SK-N-SH (cell line): ENCODE results near the gene APOL2. TPM values are rescaled to one million over a fixed set of nuclear protein-coding genes. Genes with fewer than 3 reads are reported as not detected.

Source experiments
- CTCF ChIA-PET: fragments of 300-600, 350-600 bp; formaldehyde crosslinking; extraction: SDS; loops from one replicate; lab custom pipeline; 2021; lab: Yijun Ruan, JAX
- POLR2A ChIA-PET: fragments of 350-600 bp; sonication (Branson Sonifier 250); formaldehyde crosslinking; extraction: SDS; loops from one replicate; lab custom pipeline; 2020; ENCODE audit warnings: antibody characterized with exemption, inconsistent platforms; lab: Yijun Ruan, JAX
- DNase-seq: peaks from one replicate; pipeline ENCODE4 v3.0.0; 2012
- H2AFZ ChIP-seq: fragments of 200-600 bp; sonication (generic); 2 replicates; pipeline ENCODE4 v1.8.1; 2016; ENCODE audit warnings: antibody characterized with exemption, mild to moderate bottlenecking, low read depth
- H3F3A ChIP-seq: fragments of 200-600 bp; sonication (generic); replicated peaks from 2 replicates; pipeline ENCODE3; 2016; ENCODE audit warnings: antibody characterized with exemption, mild to moderate bottlenecking; ENCODE audit not compliant: insufficient read depth
- H3K27ac ChIP-seq, 2 experiments: fragments of 200-500 bp in 1 of 2; fragments of 200-600 bp in 1 of 2; sonication (Bioruptor generic) in 1 of 2; sonication (generic), shearing (Covaris generic) in 1 of 2; 2 replicates each; pipeline versions ENCODE4 v1.5.1 to v1.6.1; 2014 to 2016; ENCODE audit warnings: low read depth in 2 of 2, inconsistent platforms in 1 of 2, low read length in 1 of 2, mild to moderate bottlenecking in 1 of 2, mixed read lengths in 1 of 2
- H3K27me3 ChIP-seq: fragments of 200-600 bp; sonication (generic), shearing (Covaris generic); 2 replicates; pipeline ENCODE4 v1.6.1; 2016; ENCODE audit warnings: mixed run types; ENCODE audit not compliant: insufficient read depth
- H3K36me3 ChIP-seq, 2 experiments: fragments of 200-500 bp in 1 of 2; fragments of 200-600 bp in 1 of 2; sonication (Bioruptor generic) in 1 of 2; sonication (generic) in 1 of 2; replicated peaks in 1 of 2; 2 replicates each; pipeline versions ENCODE3 to v1.5.1; 2014 to 2016; ENCODE audit warnings: low read length in 1 of 2, mild to moderate bottlenecking in 1 of 2; ENCODE audit not compliant: insufficient read depth in 2 of 2, control insufficient read depth in 1 of 2
- H3K4me1 ChIP-seq, 2 experiments: fragments of 200-500 bp in 1 of 2; fragments of 200-600 bp in 1 of 2; sonication (Bioruptor generic) in 1 of 2; sonication (generic), shearing (Covaris generic) in 1 of 2; 2 replicates each; pipeline versions ENCODE4 v1.5.1 to v1.6.1; 2014 to 2016; ENCODE audit warnings: low read depth in 1 of 2, low read length in 1 of 2, mixed run types in 1 of 2; ENCODE audit not compliant: insufficient read depth in 2 of 2, control insufficient read depth in 1 of 2
- H3K4me2 ChIP-seq: fragments of 200-600 bp; sonication (generic), shearing (Covaris generic); 2 replicates; pipeline ENCODE4 v1.6.1; 2017; ENCODE audit warnings: mixed run types
- H3K4me3 ChIP-seq, 2 experiments: fragments of 200-500 bp in 1 of 2; fragments of 200-600 bp in 1 of 2; sonication (Bioruptor generic) in 1 of 2; sonication (generic), shearing (Covaris generic) in 1 of 2; 2 replicates each; pipeline versions ENCODE4 v1.5.1 to v1.8.1; 2014 to 2016; ENCODE audit warnings: low read depth in 2 of 2, inconsistent platforms in 1 of 2, low read length in 1 of 2, mild to moderate bottlenecking in 1 of 2, mixed read lengths in 1 of 2, moderate library complexity in 1 of 2
- H3K79me2 ChIP-seq: fragments of 200-600 bp; sonication (generic); 2 replicates; pipeline ENCODE4 v1.8.1; 2017; ENCODE audit warnings: mild to moderate bottlenecking; ENCODE audit not compliant: insufficient read depth
- H3K9ac ChIP-seq: fragments of 200-600 bp; sonication (generic); 2 replicates; pipeline ENCODE4 v1.6.1; 2017; ENCODE audit warnings: mixed run types
- H3K9me2 ChIP-seq: fragments of 200-600 bp; sonication (generic); 2 replicates; pipeline ENCODE4 v1.6.1; 2017; ENCODE audit warnings: mixed run types
- H3K9me3 ChIP-seq: fragments of 200-600 bp; sonication (generic); 2 replicates; pipeline ENCODE4 v1.6.1; 2017; ENCODE audit warnings: mixed run types, mild to moderate bottlenecking, moderate library complexity
- H4K20me1 ChIP-seq: fragments of 200-600 bp; sonication (generic); 2 replicates; pipeline ENCODE4 v1.6.1; 2017; ENCODE audit warnings: mild to moderate bottlenecking, mixed run types; ENCODE audit not compliant: insufficient read depth
- EZH2phosphoT487 ChIP-seq: fragments of 200-600 bp; sonication (generic); IDR thresholded peaks from 2 replicates; pipeline ENCODE4 v1.6.1; 2017; ENCODE audit warnings: low read depth, mixed run types, mild to moderate bottlenecking, antibody characterized with exemption, moderate library complexity, borderline replicate concordance
- FOXJ3 ChIP-seq: sonication (generic); formaldehyde crosslinking; IDR thresholded peaks from 2 replicates; pipeline ENCODE4 v1.5.1; 2020; ENCODE audit warnings: mild to moderate bottlenecking, missing genetic modification reagents
- GABPA ChIP-seq: IDR thresholded peaks from 2 replicates; pipeline ENCODE4 v1.4.0; 2012; ENCODE audit warnings: low read depth, mild to moderate bottlenecking
- GATA2 ChIP-seq: sonication (generic); formaldehyde crosslinking; IDR thresholded peaks from 2 replicates; pipeline ENCODE4 v1.5.0; 2020; ENCODE audit warnings: mild to moderate bottlenecking, missing genetic modification reagents
- IRF3 ChIP-seq: fragments of 150-350 bp; IDR thresholded peaks from 2 replicates; pipeline ENCODE4 v1.6.1; 2016; ENCODE audit warnings: mild to moderate bottlenecking, low read depth, low read length
- NFIC ChIP-seq: IDR thresholded peaks from 2 replicates; pipeline ENCODE4 v1.4.0; 2012; ENCODE audit warnings: borderline replicate concordance
- PBX3 ChIP-seq: IDR thresholded peaks from 2 replicates; pipeline ENCODE4; 2012
- RCOR1 ChIP-seq: fragments of 150-350 bp; IDR thresholded peaks from 2 replicates; pipeline ENCODE4 v1.6.1; 2017; ENCODE audit warnings: antibody characterized with exemption, low read length
- SIN3A ChIP-seq: IDR thresholded peaks from 2 replicates; pipeline ENCODE4 v1.6.1; 2012; ENCODE audit warnings: low read depth, mild to moderate bottlenecking, low read length, moderate library complexity, borderline replicate concordance
- TAF1 ChIP-seq: IDR thresholded peaks from 2 replicates; pipeline ENCODE4 v1.6.1; 2012; ENCODE audit warnings: low read depth, mild to moderate bottlenecking, low read length, moderate library complexity, borderline replicate concordance
- TCF12 ChIP-seq: IDR thresholded peaks from 2 replicates; pipeline ENCODE4 v1.4.0; 2012
- TEAD4 ChIP-seq: IDR thresholded peaks from 2 replicates; pipeline ENCODE4 v1.4.0; 2012; ENCODE audit warnings: mild to moderate bottlenecking, borderline replicate concordance; ENCODE audit not compliant: insufficient read depth
- WGBS: methylation state at CpG from one replicate; pipeline ENCODE4 v1.1.6; 2017; ENCODE audit warnings: low lambda C conversion rate; 5-methylcytosine and 5-hydroxymethylcytosine counted together
- polyA plus RNA-seq, 3 experiments: library from polyadenylated mRNA; depleted of rRNA; stranded (reverse); fragments of >200 nt; gene quantifications; 2 replicates each; pipeline ENCODE4 v1.2.3, GENCODE V29; 2012
- TF ChIP-seq, protein P1 (sequence below): IDR thresholded peaks from 2 replicates; pipeline ENCODE4 v1.4.0; 2012; ENCODE audit warnings: low read depth, borderline replicate concordance
- TF ChIP-seq, protein P2 (sequence below): fragments of 200-600 bp; sonication (generic); IDR thresholded peaks from 2 replicates; pipeline ENCODE4 v1.6.1; 2017; ENCODE audit warnings: antibody characterized with exemption, mild to moderate bottlenecking, moderate library complexity

APOL2 gene
- polyA plus RNA-seq, 1 of the 3 experiments (the other 2 are of a cell fraction), result 8.3 TPM

GRCh38 chr22:36253523-36254490, 14.5 kb upstream of the APOL2 start:
- Histone ChIP-seq H2AFZ (no peak overlapping the region), H3K4me2 (no peak overlapping the region), H3K4me3 (no peak overlapping the region), H3K27me3 (no peaks in the 10 kb centered on the region), H3F3A (no peaks in the 10 kb centered on the region), H3K9me3 (no peaks in the 10 kb centered on the region), H3K4me1 (peaks cover 0 to 23% of the 10 kb centered on the region in 2 experiments; a peak in 1 of 4 replicates), H3K9me2 (no peaks in the 10 kb centered on the region), H3K27ac (no peak overlapping the region; a peak in 1 of 4 replicates), H3K9ac (no peak overlapping the region), H3K79me2 (no peaks in the 10 kb centered on the region), H3K36me3 (no peaks in the 10 kb centered on the region), H4K20me1 (no peaks in the 10 kb centered on the region)
- no peak for TF ChIP-seq TCF12
- no peak for TF ChIP-seq RCOR1
- no peak for TF ChIP-seq SIN3A
- TF ChIP-seq GABPA, result no peak
- no peak for TF ChIP-seq GATA2 (CRISPR knock-in tag)
- TF ChIP-seq PBX3, result no peak
- TF ChIP-seq EZH2phosphoT487, result no peak
- TF ChIP-seq FOXJ3 (CRISPR knock-in tag), result no peak
- TF ChIP-seq TAF1, result no peak
- no peak for TF ChIP-seq TEAD4
- no peak for TF ChIP-seq NFIC
- TF ChIP-seq, protein P1, sequence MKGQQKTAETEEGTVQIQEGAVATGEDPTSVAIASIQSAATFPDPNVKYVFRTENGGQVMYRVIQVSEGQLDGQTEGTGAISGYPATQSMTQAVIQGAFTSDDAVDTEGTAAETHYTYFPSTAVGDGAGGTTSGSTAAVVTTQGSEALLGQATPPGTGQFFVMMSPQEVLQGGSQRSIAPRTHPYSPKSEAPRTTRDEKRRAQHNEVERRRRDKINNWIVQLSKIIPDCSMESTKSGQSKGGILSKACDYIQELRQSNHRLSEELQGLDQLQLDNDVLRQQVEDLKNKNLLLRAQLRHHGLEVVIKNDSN, result no peak
- no peak for TF ChIP-seq IRF3
- TF ChIP-seq, protein P2, sequence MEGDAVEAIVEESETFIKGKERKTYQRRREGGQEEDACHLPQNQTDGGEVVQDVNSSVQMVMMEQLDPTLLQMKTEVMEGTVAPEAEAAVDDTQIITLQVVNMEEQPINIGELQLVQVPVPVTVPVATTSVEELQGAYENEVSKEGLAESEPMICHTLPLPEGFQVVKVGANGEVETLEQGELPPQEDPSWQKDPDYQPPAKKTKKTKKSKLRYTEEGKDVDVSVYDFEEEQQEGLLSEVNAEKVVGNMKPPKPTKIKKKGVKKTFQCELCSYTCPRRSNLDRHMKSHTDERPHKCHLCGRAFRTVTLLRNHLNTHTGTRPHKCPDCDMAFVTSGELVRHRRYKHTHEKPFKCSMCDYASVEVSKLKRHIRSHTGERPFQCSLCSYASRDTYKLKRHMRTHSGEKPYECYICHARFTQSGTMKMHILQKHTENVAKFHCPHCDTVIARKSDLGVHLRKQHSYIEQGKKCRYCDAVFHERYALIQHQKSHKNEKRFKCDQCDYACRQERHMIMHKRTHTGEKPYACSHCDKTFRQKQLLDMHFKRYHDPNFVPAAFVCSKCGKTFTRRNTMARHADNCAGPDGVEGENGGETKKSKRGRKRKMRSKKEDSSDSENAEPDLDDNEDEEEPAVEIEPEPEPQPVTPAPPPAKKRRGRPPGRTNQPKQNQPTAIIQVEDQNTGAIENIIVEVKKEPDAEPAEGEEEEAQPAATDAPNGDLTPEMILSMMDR, result no peak
- ChIA-PET POLR2A (interaction anchor here (0.8 to 1.5 kb wide), 2 partner anchors 14 to 15 kb away, joined by 3 to 6 read pairs; partner anchors contain the start of gene APOL2), CTCF (interaction anchor here (1.0 to 3.9 kb wide), 6 partner anchors 14 to 77 kb away, joined by 3 to 14 read pairs (median 3); partner anchors contain the start of gene APOL2)
- WGBS, result 83% methylated on average over 7 of the region's 7 CpGs
- peak; percentile 29 for DNase-seq
